Cerebellar cortex (tissue), 1 donor: ENCODE results near the gene BORCS5.
A peak's percentile ranks its signal among the peaks of the same experiment; 100 is the strongest.
"Not testable (repeated sequence)": the region's sequence is repeated elsewhere in the genome, so short reads cannot be mapped to it uniquely, and the experiment has no call there.

Experiments
- DNase-seq: peaks from one replicate; pipeline ENCODE4 v3.0.0-alpha.2; 2015; ENCODE audit warnings: low spot score

BORCS5 gene

DNA sequence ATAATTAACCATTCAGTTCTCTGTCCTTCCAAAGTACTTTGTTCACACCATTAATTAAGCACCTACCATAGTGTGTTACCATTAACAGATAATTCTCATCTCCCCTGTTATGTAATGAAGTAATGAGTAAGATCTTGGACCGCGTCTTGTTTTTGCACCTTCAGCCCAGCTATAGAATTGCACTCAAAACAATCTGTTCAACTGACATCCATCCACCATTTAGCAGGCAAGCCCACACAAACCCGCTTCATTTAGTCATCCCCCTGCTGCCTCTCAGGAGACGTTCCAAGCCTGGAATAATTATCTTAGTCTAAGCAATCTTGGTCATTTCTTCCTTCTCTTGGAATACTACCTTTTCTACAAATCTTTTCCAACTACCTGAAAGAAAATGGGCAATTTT, 131.4 kb downstream of the BORCS5 start:
- DNase-seq = no peak

DNA sequence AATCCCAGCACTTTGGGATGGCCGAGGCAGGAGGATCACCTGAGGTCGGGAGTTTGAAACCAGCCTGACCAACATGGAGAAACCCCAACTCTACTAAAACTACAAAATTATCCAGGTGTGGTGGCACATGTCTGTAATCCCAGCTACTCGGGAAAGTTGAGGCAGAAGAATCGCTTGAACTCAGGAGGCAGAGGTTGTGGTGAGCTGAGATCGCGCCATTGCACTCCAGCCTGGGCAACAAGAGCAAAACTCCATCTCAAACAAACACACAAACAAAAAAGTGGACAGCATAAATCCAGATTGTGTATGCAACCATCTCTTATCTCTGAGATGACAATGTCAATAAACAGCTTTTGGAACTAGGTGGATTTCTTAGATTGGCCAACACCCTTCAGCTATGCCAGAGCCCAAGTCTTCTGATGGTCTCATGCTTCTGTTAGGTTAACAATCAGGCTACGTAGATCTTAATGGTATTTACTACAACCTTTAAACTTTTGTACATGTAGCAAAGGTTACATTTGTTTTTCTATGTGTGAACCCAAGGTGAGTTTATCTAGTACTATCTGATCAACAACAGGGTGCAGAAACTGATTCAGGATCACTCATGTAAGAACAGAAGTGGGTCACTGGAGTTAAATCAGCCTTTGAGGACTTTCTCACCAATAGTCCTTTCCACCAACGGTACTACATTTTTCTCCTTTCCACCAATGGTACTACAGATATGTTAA, 132.1 kb downstream of the BORCS5 start:
- no peak for DNase-seq

DNA sequence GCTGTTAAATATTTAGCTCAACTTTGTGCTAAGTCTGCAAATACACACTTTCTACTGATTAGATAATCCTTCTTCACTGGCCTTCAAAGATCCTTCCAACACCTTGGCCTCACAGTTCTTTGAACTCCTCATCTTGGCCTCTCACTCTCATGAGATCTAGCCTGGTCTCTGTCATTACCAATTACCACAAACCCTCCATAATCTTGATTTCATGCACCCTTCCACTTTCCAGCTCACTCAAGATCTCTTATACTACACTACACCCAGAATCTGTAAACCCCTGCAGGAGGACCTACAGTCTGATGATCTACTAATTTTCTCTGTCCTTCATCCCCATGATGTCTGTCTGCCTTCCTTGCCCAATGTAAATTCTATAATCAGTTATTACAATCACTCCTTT, 134.7 kb downstream of the BORCS5 start:
- DNase-seq = no peak

DNA sequence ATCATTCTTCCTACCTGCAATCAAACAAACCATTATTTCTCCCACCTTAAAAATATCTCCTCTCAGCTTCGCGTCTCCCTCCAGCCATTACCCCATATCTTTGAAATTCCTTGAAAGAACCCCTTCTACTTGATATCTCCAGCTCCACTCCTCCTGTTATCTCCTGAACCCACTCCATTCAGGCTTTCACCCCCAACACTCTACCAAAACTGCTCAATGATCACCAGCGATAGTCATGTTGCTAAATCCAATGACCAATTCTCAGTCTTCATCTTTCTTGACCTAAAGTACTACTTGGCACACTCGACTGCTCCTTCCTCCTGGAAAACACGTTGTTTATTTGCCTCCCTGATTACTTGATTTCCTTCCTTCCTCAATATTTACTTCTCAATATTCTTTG, 135.7 kb downstream of the BORCS5 start:
- no peak for DNase-seq

DNA sequence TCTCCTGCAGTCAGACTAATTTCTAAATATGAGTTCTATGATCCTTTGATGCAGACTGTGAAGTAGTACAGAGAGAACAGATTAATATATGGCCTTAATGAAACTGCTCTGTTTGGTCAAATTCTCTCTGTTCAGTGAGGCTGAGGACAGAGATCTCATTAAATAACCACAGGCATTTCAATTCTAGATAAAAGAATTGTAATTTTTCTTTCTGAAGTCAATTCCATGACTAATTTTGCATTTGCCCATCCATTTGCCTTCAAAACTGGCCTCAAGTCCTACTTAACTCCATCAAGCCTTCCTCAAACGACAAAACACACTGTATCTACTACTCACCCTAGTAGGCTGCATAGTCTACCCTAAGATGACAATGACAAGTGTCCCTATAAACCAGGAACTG, 138.7 kb downstream of the BORCS5 start:
- DNase-seq = no peak

DNA sequence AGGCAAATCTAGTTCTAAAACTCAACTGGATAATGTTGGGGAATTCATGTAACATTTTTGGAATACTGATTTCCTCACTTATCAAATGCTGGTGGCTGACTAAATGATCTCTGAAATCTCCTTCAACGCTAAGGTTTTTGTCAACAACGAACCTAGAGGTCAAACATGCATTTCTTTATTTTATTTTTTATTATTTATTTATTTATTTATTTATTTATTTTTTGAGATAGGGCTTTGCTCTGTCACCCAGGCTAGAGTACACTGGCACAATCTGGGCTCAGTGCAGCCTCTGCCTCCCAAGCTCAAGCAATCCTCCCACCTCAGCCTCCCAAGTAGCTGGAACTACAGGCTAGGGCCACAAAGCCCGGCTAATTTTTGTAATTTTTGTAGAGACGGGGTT, 141.3 kb downstream of the BORCS5 start:
- no peak for DNase-seq

DNA sequence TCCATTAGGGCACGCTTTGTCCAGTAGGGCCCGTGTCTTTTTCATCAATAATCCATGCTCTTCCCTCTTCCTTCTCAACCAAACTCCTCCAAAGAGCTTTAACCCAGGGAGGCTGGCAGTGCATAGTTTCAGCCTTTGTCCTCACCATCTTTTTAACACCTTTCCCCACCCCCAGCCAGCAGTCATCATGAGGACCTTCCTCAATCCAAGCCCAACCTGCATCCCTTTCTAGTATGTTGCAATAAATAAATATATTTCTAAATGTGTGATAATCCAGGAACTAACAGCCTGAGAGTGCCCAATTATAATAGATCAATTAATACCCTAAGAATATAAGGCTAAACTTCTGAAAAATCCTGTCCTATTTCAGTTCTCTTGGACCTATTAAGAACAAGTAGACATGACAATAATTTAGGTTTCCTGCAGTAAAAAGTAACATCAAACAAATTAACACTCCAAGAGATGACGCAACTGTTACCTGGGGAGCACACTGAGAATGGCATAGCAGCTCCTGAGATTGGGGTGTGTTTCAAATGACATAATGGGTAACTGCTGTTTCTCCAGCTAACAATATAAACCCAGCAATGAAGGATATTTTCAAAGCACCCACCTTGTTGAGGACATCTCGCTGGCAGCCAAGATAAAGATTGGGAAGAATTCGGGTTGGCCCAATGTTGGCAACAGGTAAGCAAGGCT, 143.2 kb downstream of the BORCS5 start:
- DNase-seq = no peak

DNA sequence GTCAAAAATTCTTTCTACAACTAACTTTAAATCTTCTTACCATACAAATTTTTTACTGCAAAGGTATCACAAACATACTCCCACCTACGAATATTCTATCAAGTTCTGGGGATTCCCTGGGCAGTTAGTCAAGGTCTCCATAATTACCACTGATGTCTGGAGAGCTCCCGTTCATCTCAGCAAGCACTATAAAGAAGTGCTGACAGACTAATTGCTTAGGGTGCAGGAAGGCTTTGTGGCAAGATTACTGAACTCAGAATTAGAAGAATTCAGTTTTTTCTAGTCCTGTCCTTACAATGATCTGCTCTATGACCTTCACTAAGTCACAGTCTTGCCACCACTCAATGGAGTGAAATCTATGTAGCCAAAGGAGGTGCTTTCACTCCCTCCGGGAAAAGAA, 144.2 kb downstream of the BORCS5 start:
- no peak for DNase-seq

DNA sequence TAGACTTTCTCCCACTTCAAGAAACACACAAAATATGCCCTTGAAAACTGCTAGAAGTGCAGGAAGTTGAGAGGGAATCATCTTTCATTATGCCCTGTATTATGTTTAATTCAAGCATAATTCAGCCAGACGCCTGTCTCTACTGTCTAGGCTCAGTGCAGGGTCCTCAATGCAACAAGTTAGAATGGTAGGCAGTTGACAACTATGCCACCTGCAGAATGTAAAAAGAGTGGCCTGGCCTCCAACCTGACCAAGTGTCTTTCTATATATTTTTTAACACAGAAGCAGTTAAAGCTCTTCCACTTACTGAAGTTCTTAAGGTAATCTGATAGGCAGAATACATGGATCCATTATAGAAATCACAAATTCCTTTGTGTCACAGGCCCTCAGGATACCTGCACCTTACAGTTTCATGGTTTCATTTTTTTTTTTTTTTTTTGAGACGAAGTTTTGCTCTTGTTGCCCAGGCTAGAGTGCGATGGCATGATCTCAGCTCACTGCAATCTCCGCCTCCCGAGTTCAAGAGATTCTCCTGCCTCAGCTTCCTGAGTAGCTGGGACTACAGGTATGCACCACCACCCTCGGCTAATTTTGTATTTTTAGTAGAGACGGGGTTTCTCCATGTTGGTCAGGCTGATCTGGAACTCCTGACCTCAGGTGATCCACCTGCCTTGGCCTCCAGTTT, 145.4 kb downstream of the BORCS5 start:
- DNase-seq = not testable (repeated sequence)

DNA sequence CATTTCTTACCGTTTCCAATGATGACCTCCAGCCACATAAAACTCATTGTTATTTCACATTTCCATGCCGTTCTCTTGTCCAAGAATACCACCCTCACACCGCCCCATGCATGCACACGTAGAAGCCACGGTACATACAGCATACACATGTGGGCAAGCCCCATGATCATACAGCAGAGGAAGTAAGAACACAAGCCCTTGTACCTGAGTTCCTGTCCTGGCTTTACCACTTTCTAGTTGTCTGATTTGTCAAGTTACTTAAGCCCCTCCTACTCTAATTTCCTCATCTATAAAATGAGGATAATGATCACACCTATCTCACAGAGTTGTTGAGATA, 145.9 kb downstream of the BORCS5 start:
- no peak for DNase-seq

DNA sequence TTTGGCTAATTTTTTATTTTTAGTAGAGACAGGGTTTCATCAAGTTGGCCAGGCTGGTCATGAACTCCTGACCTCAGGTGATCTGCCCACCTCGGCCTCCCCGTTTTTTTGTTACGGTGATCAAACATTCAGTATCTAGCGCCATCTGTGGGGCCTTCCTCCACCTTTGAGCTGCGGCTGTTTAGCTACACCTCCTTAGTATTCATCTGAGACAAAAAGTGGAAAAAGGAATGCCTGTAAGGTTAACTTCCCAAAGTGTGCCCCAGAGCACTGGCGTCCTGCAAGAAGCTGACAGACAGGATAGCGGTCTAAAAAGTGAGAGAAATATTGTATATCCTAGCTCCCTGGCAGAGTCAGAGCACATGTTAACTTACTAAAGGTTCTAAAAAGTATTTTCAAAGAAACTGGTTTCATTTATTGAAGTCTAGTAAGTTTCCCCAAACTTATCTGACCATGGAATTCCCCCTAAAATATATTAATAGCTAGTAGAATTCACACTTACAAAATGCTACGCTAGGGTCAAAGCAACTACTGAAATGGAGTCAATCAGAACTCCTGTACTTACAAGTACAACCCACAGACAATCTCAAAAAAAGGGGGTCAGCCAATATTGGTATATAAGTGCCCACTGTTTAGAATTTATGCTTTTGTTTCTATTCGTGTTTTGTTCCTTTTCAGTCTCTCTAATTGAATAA, 146.7 kb downstream of the BORCS5 start:
- no peak for DNase-seq

DNA sequence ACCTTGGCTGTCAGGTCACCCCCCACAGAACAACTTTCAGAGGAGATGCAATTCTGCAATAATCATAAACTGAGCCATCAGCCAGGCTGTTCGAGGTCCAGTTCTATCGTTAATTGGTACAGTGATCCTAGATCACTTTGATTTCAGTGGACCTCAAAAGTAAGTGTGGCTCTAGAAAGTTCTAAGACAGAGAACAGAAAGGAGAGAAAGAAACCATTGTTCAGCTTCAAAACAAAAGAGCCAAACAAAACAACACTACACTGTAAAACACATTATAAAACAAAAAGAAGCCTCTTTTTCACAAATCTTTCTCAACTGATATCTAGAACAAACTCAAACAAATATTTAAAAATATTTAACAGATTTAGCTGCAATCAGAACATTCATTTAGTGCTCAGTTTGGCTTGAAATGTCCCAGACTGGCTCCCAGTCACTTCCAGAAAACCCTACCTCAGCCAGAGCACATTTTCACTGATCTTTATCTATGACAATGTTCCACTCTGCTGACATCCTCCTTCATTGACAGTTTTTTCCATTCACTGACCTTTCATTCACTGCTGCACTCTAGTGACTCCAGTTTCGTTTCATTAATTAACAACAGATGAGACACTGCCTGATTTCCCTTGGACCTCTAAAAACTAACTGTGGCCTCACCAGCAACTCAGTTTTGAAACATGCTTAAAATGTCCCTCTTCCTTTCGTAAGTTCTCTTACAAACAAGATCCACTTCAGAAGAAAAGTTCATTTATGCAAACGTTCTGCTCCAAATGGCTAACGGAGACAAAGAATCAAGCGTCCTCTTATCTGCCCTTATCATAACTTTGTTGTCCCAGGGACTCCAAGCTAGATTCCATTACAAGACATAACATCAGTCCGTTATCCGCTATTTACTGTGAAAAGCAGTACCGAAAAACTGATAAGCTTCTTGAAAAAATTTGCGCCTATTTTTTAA, 148.9 kb downstream of the BORCS5 start:
- no peak for DNase-seq

DNA sequence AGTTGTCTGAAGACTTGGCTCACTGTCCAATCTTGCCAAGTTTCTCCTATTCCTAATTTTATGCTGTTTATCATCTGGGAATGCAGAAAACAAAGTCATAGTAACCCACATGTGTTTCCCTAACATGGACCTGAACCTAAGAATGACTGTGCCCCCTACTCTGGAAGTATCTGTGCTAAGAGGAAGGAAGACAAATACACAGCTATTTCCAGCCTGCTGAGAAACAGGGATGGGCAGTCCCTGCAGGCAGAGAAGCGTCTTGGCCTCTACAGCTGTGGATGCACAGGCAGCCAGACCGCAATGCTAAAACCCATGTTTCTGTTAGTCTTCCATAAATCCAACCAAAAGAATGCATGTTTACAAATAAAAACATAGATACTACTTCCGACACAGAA, 149.6 kb downstream of the BORCS5 start:
- DNase-seq = no peak

DNA sequence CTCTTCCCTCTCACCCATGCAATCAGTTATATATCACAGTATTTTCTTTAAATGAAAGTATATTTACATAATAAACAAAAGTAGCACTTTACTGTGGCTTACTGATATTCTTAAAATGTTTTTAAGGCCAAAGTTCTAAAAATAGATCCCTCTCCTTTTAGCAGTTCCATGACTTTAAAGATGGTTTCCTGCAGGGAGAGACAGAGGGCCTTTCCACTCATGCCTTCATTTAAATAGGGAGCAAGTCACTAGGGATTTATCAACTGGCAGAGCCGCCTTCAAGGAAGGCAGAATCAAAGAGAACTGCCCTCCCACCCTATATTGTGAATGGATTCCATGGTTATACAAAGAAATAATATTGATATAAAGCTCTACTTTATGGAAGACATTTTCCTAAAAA, 150.2 kb downstream of the BORCS5 start:
- no peak for DNase-seq

DNA sequence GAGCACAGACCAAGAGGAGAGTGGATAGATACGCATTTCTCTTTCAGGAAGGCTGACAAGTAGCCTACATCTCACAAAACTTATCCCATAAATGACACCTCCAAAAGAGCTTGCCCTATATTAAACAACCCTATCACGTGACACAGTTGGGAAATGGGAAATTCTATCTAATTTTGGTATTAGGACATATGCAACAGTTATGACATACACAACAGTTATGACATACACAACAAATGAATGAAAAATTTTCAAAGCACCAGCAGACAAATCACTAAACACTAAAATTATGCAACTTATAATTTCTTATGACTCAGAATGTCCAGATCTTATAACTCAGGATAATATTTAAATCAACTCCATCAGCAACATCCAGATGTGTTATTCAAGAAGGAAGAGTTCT, 151.7 kb downstream of the BORCS5 start:
- no peak for DNase-seq

DNA sequence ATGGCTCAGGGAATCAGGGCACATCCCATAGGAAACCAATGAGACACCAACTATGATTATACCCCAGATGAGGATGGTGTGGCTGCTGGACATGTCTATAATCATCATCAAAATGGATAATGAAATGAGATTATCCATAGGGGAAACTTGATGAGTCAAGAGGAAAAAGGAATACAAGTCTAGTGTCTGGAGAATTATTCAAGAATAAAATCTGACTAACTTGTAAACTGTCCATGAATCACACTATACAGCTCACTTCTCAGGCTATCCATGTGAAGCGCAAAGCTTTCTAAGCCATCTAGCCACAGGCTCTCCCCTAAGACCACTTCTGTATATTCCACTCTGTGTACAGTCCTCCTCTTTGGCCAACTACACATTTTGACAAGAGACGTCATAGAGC, 153.3 kb downstream of the BORCS5 start:
- DNase-seq = no peak

DNA sequence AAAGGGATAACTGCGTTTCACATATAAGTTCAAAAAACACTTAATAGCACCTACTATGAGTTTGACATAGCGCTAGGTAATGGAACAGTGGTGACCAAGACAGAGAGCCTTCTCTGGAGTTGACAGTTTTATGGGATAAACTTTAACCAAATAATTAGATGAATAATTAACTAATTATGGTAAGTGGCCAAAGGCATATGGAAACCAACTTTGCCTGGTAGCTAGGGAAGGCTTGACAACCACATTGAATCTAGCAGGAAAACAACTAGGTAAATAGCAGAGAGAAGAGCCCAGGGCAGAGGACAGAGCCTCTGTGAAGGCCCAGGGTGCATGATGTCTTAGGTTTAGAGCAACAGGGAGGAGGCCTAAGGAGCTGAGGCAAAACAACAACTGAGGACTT, 153.7 kb downstream of the BORCS5 start:
- DNase-seq = no peak

DNA sequence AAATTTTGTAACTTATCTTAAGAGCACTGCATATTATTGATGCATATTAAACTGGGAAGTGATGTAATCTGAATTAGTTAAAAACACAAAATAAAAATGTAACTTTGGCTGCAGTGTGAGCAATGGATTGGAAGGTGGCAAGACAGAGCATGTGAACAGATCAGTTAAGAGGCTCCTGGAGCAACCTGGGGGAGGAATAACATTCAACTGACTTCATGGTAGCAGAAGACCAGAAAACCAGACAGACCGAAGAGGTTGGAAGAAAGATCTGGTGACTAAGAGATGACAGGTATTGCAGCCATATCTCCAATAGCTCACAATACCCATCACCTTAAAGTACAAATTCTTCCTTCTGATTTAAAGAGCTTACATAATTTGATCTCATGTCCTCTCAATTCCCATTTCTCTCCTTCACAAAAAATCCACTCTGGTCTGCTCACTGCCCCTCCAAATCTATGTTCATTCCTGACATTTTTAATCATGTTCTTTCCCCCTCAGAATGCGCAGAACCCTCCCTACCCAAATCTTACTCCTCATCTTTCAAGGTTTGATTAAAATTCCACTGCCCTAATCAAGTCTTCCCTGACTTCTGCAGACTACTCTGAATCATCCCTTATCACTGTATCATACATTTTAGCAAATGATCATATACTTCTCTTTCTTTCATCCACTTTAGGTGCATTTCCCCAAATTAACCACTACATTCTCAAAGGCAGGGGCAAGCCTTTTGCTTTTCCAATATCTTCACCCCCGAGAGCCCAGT, 154.3 kb downstream of the BORCS5 start:
- no peak for DNase-seq

DNA sequence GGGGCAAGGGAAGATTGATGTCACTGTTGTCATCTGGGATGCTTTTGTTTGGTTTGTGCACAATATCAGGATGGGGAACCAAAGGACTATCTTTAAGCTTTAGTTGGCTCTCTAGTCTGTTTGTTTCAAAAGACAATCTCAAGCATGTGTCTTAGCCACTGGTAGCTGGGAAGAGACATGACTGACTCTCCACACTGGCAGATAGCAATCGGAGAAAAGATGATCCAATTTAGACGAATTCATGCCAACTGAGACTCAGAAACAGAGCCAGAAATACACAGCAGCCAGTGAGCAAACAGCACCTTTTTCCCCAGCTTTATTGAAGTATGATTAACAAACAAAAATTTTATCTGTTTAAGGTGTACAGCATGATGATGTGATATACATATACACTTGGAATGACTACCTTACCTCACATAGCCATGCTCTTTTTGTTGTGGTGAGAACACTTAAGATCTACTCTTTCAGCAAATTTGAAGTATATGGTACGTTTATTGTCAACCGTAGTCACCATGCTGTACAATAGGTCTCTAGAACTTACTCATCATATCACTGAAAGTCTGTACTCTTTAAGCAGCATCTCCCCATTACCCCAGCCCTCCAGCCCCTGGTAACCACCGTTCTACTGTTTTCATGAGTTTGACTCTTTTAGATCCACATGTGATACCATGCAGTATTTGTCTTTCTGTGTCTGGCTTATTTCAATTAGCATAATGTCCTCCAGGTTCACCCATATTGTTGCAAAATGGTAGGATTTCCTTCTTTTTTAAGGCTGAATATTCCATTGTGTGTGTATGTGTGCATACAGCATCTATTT, 155.2 kb downstream of the BORCS5 start:
- peak; percentile 31 for DNase-seq

DNA sequence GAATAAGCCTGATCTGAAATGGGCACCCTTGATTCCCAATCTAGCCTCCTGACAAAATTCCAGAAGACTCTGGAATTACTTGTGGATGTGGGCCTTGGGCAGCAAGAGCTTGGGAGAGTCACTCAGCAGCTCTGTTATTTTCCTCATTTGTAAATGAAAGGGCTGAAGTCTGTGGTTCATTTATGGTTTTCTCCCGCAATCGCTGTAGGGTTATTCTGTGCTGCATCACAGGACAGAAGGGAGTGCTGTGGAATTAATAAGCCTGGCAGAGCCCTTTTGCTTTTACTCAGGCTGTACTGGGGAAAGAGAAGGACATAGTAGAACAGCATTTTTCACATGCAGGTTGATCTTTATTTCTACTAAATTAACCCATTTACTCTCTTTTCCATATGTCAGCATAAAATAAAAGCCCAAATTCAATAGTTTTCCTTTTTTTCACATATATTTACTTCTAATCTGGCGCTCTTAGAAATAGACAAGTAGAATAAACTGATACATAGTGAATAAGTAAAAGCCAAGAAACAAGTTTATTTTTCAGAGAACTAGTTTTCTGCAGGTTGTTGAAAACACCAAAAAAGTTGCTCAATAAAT, 156.6 kb downstream of the BORCS5 start:
- DNase-seq = peak; percentile 55
